Measurements from ENCODE around the gene PAQR6.

- TF ChIP-seq EZH2 (IDR thresholded peaks at IDR 0.05; ENCODE audit: borderline replicate concordance, low read depth, low read length, poor library complexity, severe bottlenecking) (no peak), CTCF (conservative IDR thresholded peaks at IDR 0.05; ENCODE audit: low read depth, low read length) (no peak)
Measured at GRCh38 chr1:156276532-156276931, 28.7 kb upstream of the PAQR6 start.

Measured in A673 (cell line).